Right atrium auricular region (tissue), 2 donors: ENCODE results near the gene GFRA1. TPM values are rescaled to one million over a fixed set of nuclear protein-coding genes. Genes with fewer than 3 reads are reported as not detected.

Experiments
- DNase-seq: peaks from one replicate; pipeline ENCODE4 v3.0.0-alpha.2; 2019; ENCODE audit warnings: low spot score
- H3K27ac ChIP-seq, 2 donors: fragments of 200-600 bp; sonication (generic); 1 replicate in 1 of 2; 2 replicates in 1 of 2; pipeline ENCODE4 v1.5.1; 2016 to 2019
- H3K27me3 ChIP-seq, 2 donors: fragments of 200-600 bp; sonication (generic); one replicate each; pipeline versions ENCODE4 v1.5.1 to v1.6.0; 2017 to 2019
- H3K36me3 ChIP-seq: fragments of 200-600 bp; sonication (generic); one replicate; pipeline ENCODE4 v1.5.1; 2016
- H3K4me1 ChIP-seq, 2 donors: fragments of 200-600 bp; sonication (generic); one replicate each; pipeline versions ENCODE4 v1.5.1 to v1.6.0; 2017 to 2019
- H3K4me3 ChIP-seq, 2 donors: fragments of 200-600 bp; sonication (generic); 1 replicate in 1 of 2; 2 replicates in 1 of 2; pipeline ENCODE4 v1.5.1; 2017 to 2019; ENCODE audit warnings: mild to moderate bottlenecking in 1 of 2, moderate library complexity in 1 of 2
- H3K9me3 ChIP-seq, 2 donors: fragments of 200-600 bp; sonication (generic); one replicate each; pipeline ENCODE4 v1.5.1; 2019
- CTCF ChIP-seq, 2 donors: fragments of 200-600 bp; sonication (generic); IDR thresholded peaks; one replicate each; pipeline ENCODE4 v1.5.1; 2019; ENCODE audit warnings: antibody characterized with exemption in 2 of 2
- total RNA-seq, 2 donors: library from RNA; depleted of rRNA; stranded (reverse); fragments of >200 nt; gene quantifications; one replicate each; pipeline ENCODE4 v1.1.0, GENCODE V29; 2016

Gene GFRA1
- total RNA-seq, 2 donors from 2014 or later, result 9.1 to 18.7 TPM

GRCh38 chr10:116071453-116072148 is 201.4 kb downstream of the GFRA1 start:
- no peak for DNase-seq
- Histone ChIP-seq H3K4me3 (no peak overlapping the region), H3K27me3 (no peaks in the 10 kb centered on the region), H3K9me3 (no peaks in the 10 kb centered on the region), H3K27ac (no peak overlapping the region), H3K36me3 (no peaks in the 10 kb centered on the region), H3K4me1 (no peaks in the 10 kb centered on the region)
- no peak for TF ChIP-seq CTCF (IDR thresholded peaks at IDR 0.05)

GRCh38 chr10:116070743-116071320 is 202.2 kb downstream of the GFRA1 start:
- Histone ChIP-seq H3K36me3 (no peaks in the 10 kb centered on the region), H3K4me3 (no peak overlapping the region), H3K27ac (no peak overlapping the region), H3K9me3 (no peaks in the 10 kb centered on the region), H3K27me3 (no peaks in the 10 kb centered on the region), H3K4me1 (no peaks in the 10 kb centered on the region)
- no peak for TF ChIP-seq CTCF (IDR thresholded peaks at IDR 0.05)
- no peak for DNase-seq

DNA sequence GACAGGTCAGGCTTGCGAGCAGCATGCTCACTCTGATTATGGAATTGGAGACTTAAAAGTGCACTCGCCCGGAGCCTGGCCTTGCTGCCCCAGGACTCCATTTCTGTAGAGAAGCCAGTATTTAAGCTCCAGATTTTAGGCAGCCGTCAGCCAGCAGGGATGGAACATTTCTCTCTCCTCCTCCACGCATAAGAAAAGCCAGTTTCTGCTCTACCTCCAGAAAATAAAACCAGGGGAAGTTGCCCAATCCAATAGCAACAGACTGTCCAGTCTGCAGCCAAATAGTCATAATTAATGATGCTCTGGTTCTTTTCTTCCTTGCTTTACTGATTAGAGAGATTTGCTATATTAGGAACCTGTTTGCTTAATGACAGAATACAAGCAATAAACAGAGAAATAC is 203.2 kb downstream of the GFRA1 start:
- H3K27ac ChIP-seq, result no peak overlapping the region
- no peaks in the 10 kb centered on the region for H3K27me3 ChIP-seq
- no peak for DNase-seq
- TF ChIP-seq CTCF (IDR thresholded peaks at IDR 0.05), result no peak
- H3K4me3 ChIP-seq, result no peak overlapping the region
- no peaks in the 10 kb centered on the region for H3K4me1 ChIP-seq
- H3K36me3 ChIP-seq, result no peaks in the 10 kb centered on the region
- H3K9me3 ChIP-seq, result no peaks in the 10 kb centered on the region

DNA sequence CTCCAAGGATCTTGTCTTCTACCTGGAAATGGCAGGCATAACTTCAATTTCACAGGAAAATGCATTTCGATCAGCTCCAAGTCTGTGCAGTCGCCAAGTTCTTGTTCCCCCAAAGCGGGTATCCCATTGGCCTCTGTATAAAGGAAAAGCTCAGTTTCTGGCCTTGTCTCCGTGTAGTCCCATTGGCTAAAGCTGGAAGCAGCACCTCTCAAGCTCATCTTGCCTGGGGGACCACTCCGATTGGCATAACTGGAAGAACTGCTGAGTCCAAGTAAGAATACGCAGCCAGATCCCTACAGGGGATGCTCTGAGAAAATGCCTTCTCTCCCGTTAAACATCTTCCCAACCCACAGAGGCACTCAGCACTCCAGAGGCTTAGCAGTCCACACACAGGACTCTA is 205.2 kb downstream of the GFRA1 start:
- no peak for TF ChIP-seq CTCF (IDR thresholded peaks at IDR 0.05)
- no peak for DNase-seq
- no peaks in the 10 kb centered on the region for H3K27me3 ChIP-seq
- H3K4me3 ChIP-seq, result no peak overlapping the region
- H3K9me3 ChIP-seq, result no peaks in the 10 kb centered on the region
- no peaks in the 10 kb centered on the region for H3K4me1 ChIP-seq
- H3K36me3 ChIP-seq, result no peaks in the 10 kb centered on the region
- no peak overlapping the region for H3K27ac ChIP-seq

GRCh38 chr10:116063107-116063506 is 209.9 kb downstream of the GFRA1 start:
- TF ChIP-seq CTCF (IDR thresholded peaks at IDR 0.05), result no peak
- Histone ChIP-seq H3K36me3 (no peaks in the 10 kb centered on the region), H3K4me3 (no peak overlapping the region), H3K27ac (no peak overlapping the region), H3K9me3 (no peaks in the 10 kb centered on the region), H3K4me1 (no peaks in the 10 kb centered on the region), H3K27me3 (no peaks in the 10 kb centered on the region)
- DNase-seq, result no peak

DNA sequence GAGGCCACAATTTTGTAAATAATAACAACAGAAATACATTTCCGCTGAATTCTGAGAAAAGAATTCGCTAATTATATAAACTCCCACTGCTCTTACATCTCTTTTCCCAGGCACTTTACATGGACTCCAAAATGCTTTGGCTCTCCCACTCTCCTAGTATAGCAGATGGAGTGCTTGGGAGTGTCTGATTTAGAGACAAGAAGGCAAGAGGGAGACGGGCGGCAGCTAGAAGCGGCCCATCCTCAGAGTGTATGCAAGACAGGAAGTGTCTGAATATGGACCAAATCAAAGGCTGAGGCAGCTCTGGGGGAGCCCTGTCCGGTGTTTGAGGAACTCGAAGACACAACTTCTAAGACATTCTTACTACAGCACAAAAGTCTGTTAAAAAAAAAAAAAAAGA is 212.1 kb downstream of the GFRA1 start:
- DNase-seq, result no peak
- TF ChIP-seq CTCF (IDR thresholded peaks at IDR 0.05), result no peak
- H3K9me3 ChIP-seq, result no peaks in the 10 kb centered on the region
- H3K27ac ChIP-seq, result no peak overlapping the region
- H3K36me3 ChIP-seq, result no peaks in the 10 kb centered on the region
- H3K4me3 ChIP-seq, result no peak overlapping the region
- H3K27me3 ChIP-seq, result no peaks in the 10 kb centered on the region
- no peaks in the 10 kb centered on the region for H3K4me1 ChIP-seq
